Suprapubic skin (tissue), 3 donors: Measurements from ENCODE around the gene PDE11A.

Experiments
- CTCF ChIP-seq, 2 donors: fragments of 200-600 bp in 1 of 2; fragments of 450-650 bp in 1 of 2; sonication (generic) in 1 of 2; IDR thresholded peaks; one replicate each; pipeline ENCODE4 v1.5.1; 2016 to 2019; ENCODE audit warnings: antibody characterized with exemption in 2 of 2, mild to moderate bottlenecking in 1 of 2, moderate library complexity in 1 of 2
- EP300 ChIP-seq: sonication (generic); formaldehyde crosslinking; IDR thresholded peaks from one replicate; pipeline ENCODE4 v1.6.1; 2017; ENCODE audit warnings: antibody characterized with exemption
- POLR2A ChIP-seq, 2 donors: fragments of 450-650 bp; IDR thresholded peaks; one replicate each; pipeline ENCODE4 v1.6.1; 2017; ENCODE audit warnings: antibody characterized with exemption in 2 of 2, mild to moderate bottlenecking in 2 of 2, moderate library complexity in 2 of 2

GRCh38 chr2:177585234-177585863 lies 487.2 kb downstream of the PDE11A start:
- TF ChIP-seq CTCF (IDR thresholded peaks at IDR 0.05) (no peak), EP300 (no peak), POLR2A (IDR thresholded peaks at IDR 0.05) (no peak)
